Upper lobe of left lung (tissue), 6 donors: Measurements from ENCODE around the gene COL27A1. TPM values are rescaled to one million over a fixed set of nuclear protein-coding genes. Genes with fewer than 3 reads are reported as not detected.

Experiments
- ATAC-seq, 2 donors: fragments of 200-7000 bp; cut with Tn5 transposase; one replicate each; pipeline ENCODE4 v1.9.1; 2022; ENCODE audit warnings: mild to moderate bottlenecking in 2 of 2, moderate library complexity in 2 of 2; ENCODE audit not compliant: low FRiP score in 2 of 2
- DNase-seq, 2 donors: peaks; one replicate each; pipeline ENCODE4 v3.0.0-alpha.2; 2019 to 2020
- H3K27ac ChIP-seq, 4 donors: fragments of 200-600 bp; sonication (generic); one replicate each; pipeline ENCODE4 v1.5.1; 2016 to 2019
- H3K27me3 ChIP-seq, 4 donors: fragments of 200-600 bp; sonication (generic); one replicate each; pipeline ENCODE4 v1.5.1; 2017 to 2019
- H3K36me3 ChIP-seq, 4 donors: fragments of 200-600 bp; sonication (generic); one replicate each; pipeline ENCODE4 v1.5.1; 2016 to 2019
- H3K4me1 ChIP-seq, 4 donors: fragments of 200-600 bp; sonication (generic); one replicate each; pipeline ENCODE4 v1.5.1; 2018 to 2019
- H3K4me3 ChIP-seq, 4 donors: fragments of 200-600 bp; sonication (generic); one replicate each; pipeline ENCODE4 v1.5.1; 2017 to 2019; ENCODE audit warnings: mild to moderate bottlenecking in 2 of 4, moderate library complexity in 1 of 4
- H3K9me3 ChIP-seq, 4 donors: fragments of 200-600 bp; sonication (generic); one replicate each; pipeline ENCODE4 v1.5.1; 2018 to 2019
- CTCF ChIP-seq, 6 experiments: fragments of 450-650 bp in 4 of 6; fragments of 200-600 bp in 2 of 6; sonication (generic) in 2 of 6; IDR thresholded peaks; one replicate each; pipeline ENCODE4 v1.5.1; 2016 to 2019; ENCODE audit warnings: antibody characterized with exemption in 6 of 6
- EP300 ChIP-seq, 4 donors: sonication (generic); formaldehyde crosslinking; IDR thresholded peaks; one replicate each; pipeline ENCODE4 v1.5.1; 2017; ENCODE audit warnings: antibody characterized with exemption in 4 of 4, control low read depth in 2 of 4
- POLR2A ChIP-seq, 4 donors: fragments of 450-650 bp; IDR thresholded peaks; one replicate each; pipeline ENCODE4 v1.5.1; 2016 to 2017; ENCODE audit warnings: antibody characterized with exemption in 4 of 4, mild to moderate bottlenecking in 2 of 4
- POLR2AphosphoS5 ChIP-seq, 2 donors: sonication (generic); formaldehyde crosslinking; IDR thresholded peaks; one replicate each; pipeline ENCODE4 v1.5.1; 2017; ENCODE audit warnings: antibody characterized with exemption in 2 of 2
- WGBS, 2 donors: methylation state at CpG; one replicate each; pipeline ENCODE4 v1.1.5; 2017 to 2018; 5-methylcytosine and 5-hydroxymethylcytosine counted together
- total RNA-seq, 6 donors: library from RNA; depleted of rRNA in 4 of 6; stranded (reverse); fragments of >200 nt in 4 of 6; gene quantifications; one replicate each; pipeline versions ENCODE4 v1.1.0 to v1.2.1, GENCODE V29; 2016 to 2021
- donor health status: DM: no; HTN: no; CAD: no; lungs with moderate emphysema.
- donor health status: DM: no; HTN: yes; CAD: no; lungs with severe emphysema.

COL27A1 gene
- total RNA-seq, 6 donors from 2014 or later: 4.0 to 55.5 (median 9.2) TPM

GRCh38 chr9:114185570-114186490 is 30.5 kb downstream of the COL27A1 start:
- peaks cover 0 to 7% (median 5%) of the 10 kb centered on the region in 4 donors for H3K9me3 ChIP-seq
- no peak for ATAC-seq
- no peak overlapping the region for H3K4me3 ChIP-seq
- no peaks in the 10 kb centered on the region for H3K36me3 ChIP-seq
- H3K4me1 ChIP-seq: peaks cover 0 to 2% (median under 1%) of the 10 kb centered on the region in 4 donors
- H3K27me3 ChIP-seq: no peaks in the 10 kb centered on the region
- DNase-seq: no peak
- 81 to 84% methylated on average over 9 to 11 of the region's 11 CpGs for WGBS, 2 donors
- TF ChIP-seq EP300 (IDR thresholded peaks at IDR 0.05) (no peak), POLR2A (IDR thresholded peaks at IDR 0.05) (no peak), CTCF (IDR thresholded peaks at IDR 0.05) (no peak), POLR2AphosphoS5 (IDR thresholded peaks at IDR 0.05) (no peak)
- no peak overlapping the region for H3K27ac ChIP-seq

GRCh38 chr9:114186605-114187289 is 31.4 kb downstream of the COL27A1 start:
- Histone ChIP-seq H3K27ac (no peak overlapping the region), H3K4me1 (no peaks in the 10 kb centered on the region), H3K9me3 (peaks cover 0 to 7% (median 5%) of the 10 kb centered on the region in 4 donors), H3K27me3 (no peaks in the 10 kb centered on the region), H3K36me3 (no peaks in the 10 kb centered on the region), H3K4me3 (no peak overlapping the region)
- TF ChIP-seq POLR2A (IDR thresholded peaks at IDR 0.05): no peak
- TF ChIP-seq EP300 (IDR thresholded peaks at IDR 0.05): no peak
- no peak for TF ChIP-seq POLR2AphosphoS5 (IDR thresholded peaks at IDR 0.05)
- TF ChIP-seq CTCF (IDR thresholded peaks at IDR 0.05): no peak
- DNase-seq: no peak
- no peak for ATAC-seq
- WGBS, 2 donors: 62 to 90% methylated on average over 4 to 5 of the region's 5 CpGs

GRCh38 chr9:114187827-114188226 is 32.5 kb downstream of the COL27A1 start:
- Histone ChIP-seq H3K9me3 (peaks cover 0 to 7% (median 5%) of the 10 kb centered on the region in 4 donors), H3K27me3 (no peaks in the 10 kb centered on the region), H3K36me3 (no peaks in the 10 kb centered on the region), H3K4me1 (no peaks in the 10 kb centered on the region), H3K27ac (no peak overlapping the region), H3K4me3 (no peak overlapping the region)
- DNase-seq (no peak), ATAC-seq (no peak)
- 83 to 89% methylated on average over 3 of the region's 3 CpGs for WGBS, 2 donors
- TF ChIP-seq POLR2A (IDR thresholded peaks at IDR 0.05): no peak
- TF ChIP-seq EP300 (IDR thresholded peaks at IDR 0.05): no peak
- TF ChIP-seq CTCF (IDR thresholded peaks at IDR 0.05): no peak

DNA sequence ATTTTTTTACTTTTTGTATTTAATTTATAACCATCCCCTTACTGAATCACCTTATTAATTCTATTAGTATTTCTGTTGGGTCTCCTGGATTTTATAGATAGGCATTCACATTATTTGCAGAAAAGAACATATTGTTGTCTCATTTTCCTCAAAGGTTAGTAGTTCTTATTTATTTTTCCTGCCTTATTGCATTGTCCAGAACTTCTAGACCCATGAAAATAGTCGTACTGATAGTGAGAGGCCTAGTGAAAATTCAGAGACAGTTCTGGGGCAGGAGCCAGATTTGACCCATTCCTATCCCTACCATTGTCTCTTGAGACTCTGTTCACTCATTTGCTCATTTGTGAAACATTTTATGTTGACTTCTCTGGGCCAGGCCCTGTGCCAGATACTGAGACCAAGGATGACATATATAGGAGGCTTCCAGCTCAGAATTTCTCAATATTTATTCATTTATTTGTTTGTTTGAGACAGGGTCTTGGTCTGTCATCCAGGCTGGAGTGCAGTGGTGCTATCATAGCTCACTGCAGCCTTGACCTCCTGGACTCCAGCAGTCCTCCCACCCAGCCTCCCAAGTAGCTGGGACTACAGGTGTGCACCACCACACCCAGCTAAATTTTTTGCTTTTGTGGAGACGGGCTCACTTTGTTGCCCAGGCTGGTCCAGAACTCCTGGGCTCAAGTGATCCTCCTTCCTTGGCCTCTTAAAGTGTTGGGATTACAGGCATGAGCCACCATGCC is 34.7 kb downstream of the COL27A1 start:
- Histone ChIP-seq H3K4me3 (no peak overlapping the region), H3K27me3 (no peaks in the 10 kb centered on the region), H3K27ac (no peak overlapping the region), H3K4me1 (no peaks in the 10 kb centered on the region), H3K36me3 (no peaks in the 10 kb centered on the region), H3K9me3 (peaks cover 0 to 7% (median 5%) of the 10 kb centered on the region in 4 donors)
- DNase-seq (no peak), ATAC-seq (no peak)
- 92 to 93% methylated on average over 2 of the region's 2 CpGs for whole genome bisulfite sequencing, 2 donors
- TF ChIP-seq POLR2A (IDR thresholded peaks at IDR 0.05): no peak
- TF ChIP-seq EP300 (IDR thresholded peaks at IDR 0.05): no peak
- TF ChIP-seq POLR2AphosphoS5 (IDR thresholded peaks at IDR 0.05): no peak
- no peak for TF ChIP-seq CTCF (IDR thresholded peaks at IDR 0.05)
